Stimulated activated CD8-positive, alpha-beta memory T cell treated with anti-CD3 and anti-CD28 coated beads, Interleukin-4, amount 100 ng/mL, for 1 hour (primary cell): ENCODE data around the gene AGTPBP1.

Source experiments
- DNase-seq, 2 donors: peaks; one replicate each; pipeline ENCODE4 v3.0.0-alpha.2; 2020; ENCODE audit warnings: low read depth in 2 of 2, low spot score in 1 of 2

The AGTPBP1 gene

GRCh38 chr9:85547599-85547998 is 194.2 kb downstream of the AGTPBP1 start:
- DNase-seq: no peak

GRCh38 chr9:85543196-85543595 is 198.6 kb downstream of the AGTPBP1 start:
- no peak for DNase-seq

GRCh38 chr9:85541876-85542275 is 199.9 kb downstream of the AGTPBP1 start:
- no peak for DNase-seq

- no peak for DNase-seq
Observed at GRCh38 chr9:85536514-85536913, 205.2 kb downstream of the AGTPBP1 start.

GRCh38 chr9:85536076-85536475 is 205.7 kb downstream of the AGTPBP1 start:
- DNase-seq: no peak

- DNase-seq: no peak
Observed at GRCh38 chr9:85534340-85534739, 207.4 kb downstream of the AGTPBP1 start.

- no peak for DNase-seq
Observed at GRCh38 chr9:85533538-85533937, 208.2 kb downstream of the AGTPBP1 start.

- DNase-seq: no peak
Observed at GRCh38 chr9:85530721-85531120, 211.0 kb downstream of the AGTPBP1 start.

- DNase-seq: no peak
Observed at GRCh38 chr9:85528607-85529006, 213.1 kb downstream of the AGTPBP1 start.

- DNase-seq: no peak
Observed at GRCh38 chr9:85528142-85528541, 213.6 kb downstream of the AGTPBP1 start.

GRCh38 chr9:85527331-85528020 is 214.3 kb downstream of the AGTPBP1 start:
- DNase-seq: no peak

- DNase-seq: no peak
Observed at GRCh38 chr9:85524531-85524930, 217.2 kb downstream of the AGTPBP1 start.

GRCh38 chr9:85523202-85523601 is 218.6 kb downstream of the AGTPBP1 start:
- DNase-seq: no peak

GRCh38 chr9:85522459-85523092 is 219.2 kb downstream of the AGTPBP1 start:
- no peak for DNase-seq

- no peak for DNase-seq
Observed at GRCh38 chr9:85521371-85522197, 220.2 kb downstream of the AGTPBP1 start.

GRCh38 chr9:85516976-85517637 is 224.6 kb downstream of the AGTPBP1 start:
- no peak for DNase-seq

GRCh38 chr9:85516455-85516854 is 225.3 kb downstream of the AGTPBP1 start:
- DNase-seq: no peak

GRCh38 chr9:85515021-85515420 is 226.7 kb downstream of the AGTPBP1 start:
- no peak for DNase-seq

GRCh38 chr9:85514256-85514655 is 227.5 kb downstream of the AGTPBP1 start:
- DNase-seq: no peak

- no peak for DNase-seq
Observed at GRCh38 chr9:85511746-85512145, 230.0 kb downstream of the AGTPBP1 start.

GRCh38 chr9:85510830-85511504 is 230.8 kb downstream of the AGTPBP1 start:
- DNase-seq: no peak
